GM12878 (cell line): Measurements from ENCODE around the gene CDYL2. TPM values are rescaled to one million over a fixed set of nuclear protein-coding genes. Genes with fewer than 3 reads are reported as not detected.

Experiments
- ATAC-seq: fragments of 200-7000 bp; cut with Tn5 transposase; 3 replicates; pipeline ENCODE4 v1.9.1; 2020; ENCODE audit warnings: mild to moderate bottlenecking, moderate library complexity
- BruUV-seq: library from RNA; stranded (reverse); fragments of 400-500 nt; replicated peaks from 2 replicates; lab custom pipeline; 2021; lab: Mats Ljungman, UMichigan
- CTCF ChIA-PET: fragments of 300-600 bp; sonication (Branson Sonifier 250); formaldehyde crosslinking; extraction: SDS; loops from one replicate; lab custom pipeline; 2021; ENCODE audit warnings: inconsistent platforms; lab: Yijun Ruan, JAX
- POLR2A ChIA-PET: fragments of 350-600 bp; formaldehyde crosslinking; extraction: SDS; loops from one replicate; lab custom pipeline; 2021; ENCODE audit warnings: inconsistent platforms; lab: Charles Lee
- RAD21 ChIA-PET: fragments of 300-600 bp; sonication (Branson Sonifier 250); formaldehyde crosslinking; loops from one replicate; lab custom pipeline; 2023; ENCODE audit warnings: antibody characterized with exemption; ENCODE audit not compliant: unreplicated experiment; lab: Charles Lee
- SMC1A ChIA-PET: fragments of 300-600 bp; sonication (Branson Sonifier 250); formaldehyde crosslinking; loops from one replicate; lab custom pipeline; 2023; ENCODE audit not compliant: unreplicated experiment, uncharacterized antibody; lab: Charles Lee
- DNase-seq: peaks from one replicate; pipeline ENCODE4 v3.0.0-alpha.2; 2011; ENCODE audit warnings: low read depth, low spot score
- FAIRE-seq: peaks from 3 replicates; lab custom pipeline; 2011; peaks lifted over from hg19 to GRCh38; lab: Jason Lieb, UNC
- H2AFZ ChIP-seq: 2 replicates; pipeline ENCODE4 v1.6.0; 2011; ENCODE audit warnings: low read depth, low read length, control low read depth; ENCODE audit not compliant: control insufficient read depth
- H3K27ac ChIP-seq: 2 replicates; pipeline ENCODE4 v1.5.1; 2011; ENCODE audit warnings: control low read depth; ENCODE audit not compliant: control insufficient read depth, insufficient read depth
- H3K27me3 ChIP-seq, 2 experiments: replicated peaks in 1 of 2; 2 replicates each; pipeline versions ENCODE4 v1.6.0 to v1.6.1; 2011; ENCODE audit warnings: low read length in 1 of 2; ENCODE audit not compliant: control insufficient read depth in 2 of 2, insufficient read depth in 2 of 2
- H3K36me3 ChIP-seq, 2 experiments: 2 replicates each; pipeline ENCODE4 v1.5.1; 2011; ENCODE audit warnings: low read length in 1 of 2; ENCODE audit not compliant: control insufficient read depth in 2 of 2, insufficient read depth in 2 of 2
- H3K4me1 ChIP-seq: 2 replicates; pipeline ENCODE4 v1.6.1; 2011; ENCODE audit warnings: mild to moderate bottlenecking, low read length, moderate library complexity, mixed read lengths; ENCODE audit not compliant: control insufficient read depth, insufficient read depth
- H3K4me2 ChIP-seq: 2 replicates; pipeline ENCODE4 v1.6.0; 2011; ENCODE audit warnings: control low read depth; ENCODE audit not compliant: control insufficient read depth, insufficient read depth
- H3K4me3 ChIP-seq: fragments of 200-600 bp; sonication (generic); 2 replicates; pipeline ENCODE4 v1.5.1; 2016
- H3K79me2 ChIP-seq: 2 replicates; pipeline ENCODE4 v1.6.0; 2011; ENCODE audit warnings: low read length; ENCODE audit not compliant: control insufficient read depth, insufficient read depth
- H3K9ac ChIP-seq: 2 replicates; pipeline ENCODE4 v1.8.0; 2011; ENCODE audit warnings: low read length, control low read depth, mixed read lengths; ENCODE audit not compliant: control insufficient read depth, insufficient read depth
- H3K9me3 ChIP-seq: replicated peaks from 3 replicates; pipeline ENCODE4 v1.5.1; 2011; ENCODE audit warnings: mild to moderate bottlenecking, low read length; ENCODE audit not compliant: control insufficient read depth, insufficient read depth
- H4K20me1 ChIP-seq: 2 replicates; pipeline ENCODE4 v1.6.0; 2011; ENCODE audit not compliant: control insufficient read depth, insufficient read depth
- CBFB ChIP-seq: IDR thresholded peaks from 2 replicates; pipeline ENCODE4 v1.6.1; 2016; ENCODE audit warnings: antibody characterized with exemption, low read depth
- EZH2 ChIP-seq: IDR thresholded peaks from 2 replicates; pipeline ENCODE4 v1.6.1; 2012; ENCODE audit warnings: low read depth, mild to moderate bottlenecking, control low read depth, inconsistent platforms, low read length, borderline replicate concordance; ENCODE audit not compliant: control insufficient read depth
- FOS ChIP-seq: IDR thresholded peaks from 3 replicates; pipeline ENCODE4 v1.6.1; 2011; ENCODE audit warnings: borderline replicate concordance; ENCODE audit not compliant: insufficient read length; ENCODE audit errors: extremely low read depth
- IRF4 ChIP-seq: IDR thresholded peaks from 2 replicates; pipeline ENCODE4 v1.6.1; 2011; ENCODE audit warnings: low read depth, low read length
- MYB ChIP-seq: fragments of 150-350 bp; IDR thresholded peaks from 2 replicates; pipeline ENCODE4 v1.6.1; 2014; ENCODE audit warnings: mild to moderate bottlenecking, low read depth, low read length, borderline replicate concordance
- RAD21 ChIP-seq: IDR thresholded peaks from 2 replicates; pipeline ENCODE4 v1.6.1; 2011; ENCODE audit warnings: mild to moderate bottlenecking, low read depth, low read length, moderate library complexity; ENCODE audit not compliant: insufficient read depth
- ZNF384 ChIP-seq: IDR thresholded peaks from 2 replicates; pipeline ENCODE4 v1.6.1; 2012; ENCODE audit warnings: low read depth, mild to moderate bottlenecking, low read length, improper control_type of control experiment, borderline replicate concordance
- WGBS: methylation state at CpG from one replicate; pipeline ENCODE4 v1.1.6; 2016; ENCODE audit warnings: low lambda C conversion rate; ENCODE audit not compliant: insufficient replicate concordance, insufficient coverage; ENCODE audit errors: missing lambda C conversion rate; 5-methylcytosine and 5-hydroxymethylcytosine counted together
- in situ Hi-C: fragments of 300-500 bp; cut with MboI; formaldehyde crosslinking; loops from 9 replicates; pipeline ENCODE4 v1.14.3; 2018; ENCODE audit warnings: mixed read lengths
- intact Hi-C: fragments of 100-400 bp; cut with micrococcal nuclease; formaldehyde crosslinking; loops from one replicate; pipeline ENCODE4 v1.14.2; 2022; ENCODE audit not compliant: unreplicated experiment
- polyA plus RNA-seq, 11 experiments: library from polyadenylated mRNA; depleted of rRNA in 4 of 11; unstranded in 6 of 11; stranded (reverse) in 5 of 11; fragments of >200 nt; fragmentation: Nextera tagmentation in 4 of 11; fragmentation: Illumina TruSeq in 1 of 11; extraction: Ambion mirVana in 4 of 11; extraction: Trizol in 1 of 11; gene quantifications; 1 replicate in 1 of 11; 2 replicates in 10 of 11; pipeline versions ENCODE4 v1.2.1 to v1.2.3, GENCODE V29; 2011 to 2016; ENCODE audit warnings: inconsistent platforms in 2 of 11, missing spikeins in 2 of 11, low read depth in 1 of 11
- total RNA-seq, 4 experiments: library from RNA; depleted of rRNA in 3 of 4; stranded (reverse); fragments of >200 nt in 3 of 4; fragmentation: Illumina TruSeq in 1 of 4; extraction: Trizol in 1 of 4; gene quantifications; 2 replicates each; pipeline versions ENCODE4 v1.2.1 to v1.2.3, GENCODE V29; 2013 to 2021
- TF ChIP-seq, protein P1 (sequence below), 3 experiments: IDR thresholded peaks in 2 of 3; conservative IDR thresholded peaks in 1 of 3; 2 replicates each; pipeline ENCODE4 v1.5.1; 2011; ENCODE audit warnings: low read depth in 3 of 3, low read length in 3 of 3, mild to moderate bottlenecking in 3 of 3, control low read depth in 2 of 3, moderate library complexity in 2 of 3, inconsistent platforms in 1 of 3, mixed read lengths in 1 of 3; ENCODE audit not compliant: control insufficient read depth in 2 of 3, insufficient read depth in 1 of 3; ENCODE audit errors: extremely low read depth in 1 of 3
- TF ChIP-seq, protein P2 (sequence below): fragments of 450-650 bp; IDR thresholded peaks from 2 replicates; pipeline ENCODE4 v1.6.1; 2016; ENCODE audit warnings: mild to moderate bottlenecking

The CDYL2 gene
- total and polyA plus RNA-seq, 10 of the 15 experiments (the other 5 are each of a cell fraction or from before 2014, with no cell fraction given) = 0.27 to 22.9 (median 3.9) TPM

DNA sequence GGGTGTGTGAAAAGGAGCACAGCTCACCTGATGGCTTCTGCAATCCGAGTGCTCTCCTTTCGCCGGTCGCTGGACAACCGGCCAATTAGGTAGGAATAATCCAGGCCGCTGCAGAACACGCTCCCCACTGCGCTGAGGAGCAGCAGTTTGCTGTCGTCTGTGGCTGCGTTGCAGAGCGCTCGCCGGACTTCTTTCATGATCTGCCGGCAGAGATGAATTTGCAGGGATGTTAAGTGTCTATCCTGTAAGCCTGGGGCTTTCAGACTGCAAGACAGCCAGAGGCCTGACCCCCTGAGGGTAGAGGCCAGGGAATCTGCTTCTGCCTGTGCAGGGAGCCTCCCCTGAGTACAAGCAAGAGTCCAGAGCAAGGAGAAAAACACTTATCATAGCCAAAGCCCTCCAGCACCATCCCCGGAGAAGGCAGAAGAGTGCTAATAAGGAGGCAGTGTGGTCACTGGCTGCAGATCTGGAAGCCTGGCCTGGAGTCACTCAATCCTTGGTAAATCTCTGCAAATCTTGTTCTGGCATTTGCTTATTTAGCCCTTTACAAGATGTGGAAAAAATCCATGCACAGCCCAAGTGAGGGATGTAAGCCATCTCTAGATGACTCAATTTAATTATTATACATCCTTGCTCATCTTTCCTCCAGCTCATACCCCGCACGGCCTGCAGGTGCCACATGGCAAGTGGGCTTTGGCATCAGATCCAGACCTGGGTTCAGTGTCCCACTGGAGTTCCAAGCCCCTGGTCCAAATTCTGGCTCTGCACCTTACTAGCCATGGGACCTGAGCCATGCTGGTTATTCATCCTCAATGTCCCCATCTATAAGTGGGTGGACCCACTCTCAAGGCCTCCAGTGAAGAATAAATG lies 183.4 kb downstream of the CDYL2 start:
- DNase-seq (no peak), FAIRE-seq (no peak), ATAC-seq (no peak)
- RAD21 ChIA-PET = no interaction called here
- Histone ChIP-seq H3K4me1 (no peaks in the 10 kb centered on the region), H3K4me3 (no peak overlapping the region), H3K79me2 (no peaks in the 10 kb centered on the region), H4K20me1 (no peaks in the 10 kb centered on the region), H3K27ac (no peak overlapping the region), H2AFZ (no peak overlapping the region), H3K4me2 (no peak overlapping the region), H3K9ac (no peak overlapping the region), H3K36me3 (no peaks in the 10 kb centered on the region), H3K9me3 (no peaks in the 10 kb centered on the region; the same call in 2 of the 3 replicates), H3K27me3 (no peaks in the 10 kb centered on the region)
- POLR2A ChIA-PET = no interaction called here
- TF ChIP-seq, protein P1, sequence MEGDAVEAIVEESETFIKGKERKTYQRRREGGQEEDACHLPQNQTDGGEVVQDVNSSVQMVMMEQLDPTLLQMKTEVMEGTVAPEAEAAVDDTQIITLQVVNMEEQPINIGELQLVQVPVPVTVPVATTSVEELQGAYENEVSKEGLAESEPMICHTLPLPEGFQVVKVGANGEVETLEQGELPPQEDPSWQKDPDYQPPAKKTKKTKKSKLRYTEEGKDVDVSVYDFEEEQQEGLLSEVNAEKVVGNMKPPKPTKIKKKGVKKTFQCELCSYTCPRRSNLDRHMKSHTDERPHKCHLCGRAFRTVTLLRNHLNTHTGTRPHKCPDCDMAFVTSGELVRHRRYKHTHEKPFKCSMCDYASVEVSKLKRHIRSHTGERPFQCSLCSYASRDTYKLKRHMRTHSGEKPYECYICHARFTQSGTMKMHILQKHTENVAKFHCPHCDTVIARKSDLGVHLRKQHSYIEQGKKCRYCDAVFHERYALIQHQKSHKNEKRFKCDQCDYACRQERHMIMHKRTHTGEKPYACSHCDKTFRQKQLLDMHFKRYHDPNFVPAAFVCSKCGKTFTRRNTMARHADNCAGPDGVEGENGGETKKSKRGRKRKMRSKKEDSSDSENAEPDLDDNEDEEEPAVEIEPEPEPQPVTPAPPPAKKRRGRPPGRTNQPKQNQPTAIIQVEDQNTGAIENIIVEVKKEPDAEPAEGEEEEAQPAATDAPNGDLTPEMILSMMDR (IDR thresholded peaks at IDR 0.05 in 2 of 3, conservative IDR thresholded peaks at IDR 0.05 in 1 of 3; ENCODE audit: control insufficient read depth in 2 of 3, extremely low read depth in 1 of 3, insufficient read depth in 1 of 3, low read depth in 3 of 3, low read length in 3 of 3) = no peak
- TF ChIP-seq ZNF384 (no peak), MYB (no peak), IRF4 (no peak), CBFB (no peak), FOS (no peak), RAD21 (no peak), EZH2 (no peak)
- TF ChIP-seq, protein P2, sequence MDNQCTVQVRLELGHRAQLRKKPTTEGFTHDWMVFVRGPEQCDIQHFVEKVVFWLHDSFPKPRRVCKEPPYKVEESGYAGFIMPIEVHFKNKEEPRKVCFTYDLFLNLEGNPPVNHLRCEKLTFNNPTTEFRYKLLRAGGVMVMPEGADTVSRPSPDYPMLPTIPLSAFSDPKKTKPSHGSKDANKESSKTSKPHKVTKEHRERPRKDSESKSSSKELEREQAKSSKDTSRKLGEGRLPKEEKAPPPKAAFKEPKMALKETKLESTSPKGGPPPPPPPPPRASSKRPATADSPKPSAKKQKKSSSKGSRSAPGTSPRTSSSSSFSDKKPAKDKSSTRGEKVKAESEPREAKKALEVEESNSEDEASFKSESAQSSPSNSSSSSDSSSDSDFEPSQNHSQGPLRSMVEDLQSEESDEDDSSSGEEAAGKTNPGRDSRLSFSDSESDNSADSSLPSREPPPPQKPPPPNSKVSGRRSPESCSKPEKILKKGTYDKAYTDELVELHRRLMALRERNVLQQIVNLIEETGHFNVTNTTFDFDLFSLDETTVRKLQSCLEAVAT = no peak
- no TSS peak for BruUV-seq
- CTCF ChIA-PET = no interaction called here
- SMC1A ChIA-PET = no interaction called here
- 72% methylated on average over 17 of the region's 17 CpGs for WGBS
- intact Hi-C loops (no loop called here), in situ Hi-C loops (no loop called here)
